ENCODE results near the gene FAM3B.

The FAM3B gene

DNA sequence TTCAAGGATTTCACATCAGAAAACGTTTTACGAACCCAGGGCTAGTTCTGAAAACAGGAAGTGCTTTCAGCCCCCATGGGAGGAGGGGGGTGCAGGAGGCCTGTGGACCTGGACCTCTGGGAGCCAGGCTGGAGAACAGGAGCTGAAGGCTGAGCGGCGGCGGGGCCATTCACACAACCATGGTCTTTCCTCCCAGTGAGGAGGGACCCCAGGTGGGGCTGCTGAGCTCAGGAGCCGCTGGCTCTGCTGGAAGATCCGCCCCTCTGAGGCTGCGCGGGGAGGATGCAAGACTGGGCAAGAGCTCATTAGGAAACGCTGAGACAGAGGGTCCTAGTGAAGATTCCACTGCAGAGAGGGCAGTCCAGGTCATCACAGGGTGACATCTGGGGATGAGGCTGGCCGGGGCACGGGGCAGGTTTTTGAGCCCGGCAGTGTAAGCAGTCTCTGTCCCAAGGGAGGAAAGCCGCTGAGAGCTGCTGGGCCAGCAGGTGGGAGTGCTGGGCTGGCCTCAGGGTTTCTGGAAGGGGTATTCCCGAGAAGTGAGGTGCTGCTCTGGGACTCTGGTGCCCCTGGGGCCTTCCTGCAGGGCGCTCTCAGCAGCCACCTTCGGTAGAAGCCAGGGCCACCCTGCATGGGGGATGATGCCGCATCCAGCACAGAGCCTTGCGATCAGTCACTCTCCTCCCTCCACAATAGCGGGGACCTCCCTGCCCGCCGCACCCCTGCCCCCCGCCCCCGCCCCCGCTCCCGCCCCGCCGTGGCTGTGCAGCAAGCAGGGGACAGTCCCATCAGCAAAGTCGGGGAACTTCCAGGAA is 52.7 kb downstream of the FAM3B start:
- DNase-seq (ENCODE audit: low read depth) = no peak

DNA sequence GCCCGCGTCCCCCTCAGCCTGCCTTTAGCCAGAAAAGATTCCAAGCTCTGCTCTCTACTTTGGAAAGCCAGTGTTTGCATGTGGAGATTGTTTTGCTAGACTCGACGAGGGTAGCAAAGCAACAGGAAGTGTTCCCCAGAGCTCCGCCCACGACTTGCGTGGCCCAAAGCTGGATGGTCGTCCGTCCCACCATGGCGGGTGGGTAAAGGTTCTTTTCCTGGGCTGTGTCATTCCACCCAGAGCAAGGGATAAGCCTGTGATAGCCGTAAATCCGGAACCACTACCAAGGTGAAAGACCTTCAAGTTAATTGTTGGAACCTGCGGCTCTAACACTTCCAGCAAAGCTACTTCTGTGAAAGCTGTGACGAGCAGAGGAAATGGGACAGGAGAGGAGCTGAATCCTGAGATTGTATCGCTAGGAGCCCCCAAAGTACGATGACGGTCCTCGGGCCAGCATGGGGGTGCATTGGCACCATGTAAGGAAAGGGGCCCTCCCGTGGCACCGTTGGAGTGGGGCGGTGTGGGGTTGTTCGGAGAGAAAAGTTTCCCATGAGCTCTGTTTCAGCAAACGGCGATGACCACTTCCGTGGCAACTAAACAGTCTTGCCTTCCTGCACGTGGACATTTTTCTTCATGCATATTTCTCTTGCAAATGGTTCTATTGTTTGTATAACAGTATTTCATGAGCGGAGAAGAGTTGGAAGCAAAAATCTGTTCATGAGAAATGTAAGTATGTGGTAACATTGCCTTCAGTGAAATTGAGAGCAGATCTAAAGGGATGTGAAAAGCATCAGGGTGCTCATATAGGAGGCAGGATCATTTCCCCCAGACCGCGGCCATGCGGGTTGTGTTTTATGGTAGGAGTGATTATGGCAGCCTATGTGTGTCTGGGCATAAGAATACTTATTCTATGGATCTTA is 53.6 kb downstream of the FAM3B start:
- DNase-seq (ENCODE audit: low read depth) = no peak

DNA sequence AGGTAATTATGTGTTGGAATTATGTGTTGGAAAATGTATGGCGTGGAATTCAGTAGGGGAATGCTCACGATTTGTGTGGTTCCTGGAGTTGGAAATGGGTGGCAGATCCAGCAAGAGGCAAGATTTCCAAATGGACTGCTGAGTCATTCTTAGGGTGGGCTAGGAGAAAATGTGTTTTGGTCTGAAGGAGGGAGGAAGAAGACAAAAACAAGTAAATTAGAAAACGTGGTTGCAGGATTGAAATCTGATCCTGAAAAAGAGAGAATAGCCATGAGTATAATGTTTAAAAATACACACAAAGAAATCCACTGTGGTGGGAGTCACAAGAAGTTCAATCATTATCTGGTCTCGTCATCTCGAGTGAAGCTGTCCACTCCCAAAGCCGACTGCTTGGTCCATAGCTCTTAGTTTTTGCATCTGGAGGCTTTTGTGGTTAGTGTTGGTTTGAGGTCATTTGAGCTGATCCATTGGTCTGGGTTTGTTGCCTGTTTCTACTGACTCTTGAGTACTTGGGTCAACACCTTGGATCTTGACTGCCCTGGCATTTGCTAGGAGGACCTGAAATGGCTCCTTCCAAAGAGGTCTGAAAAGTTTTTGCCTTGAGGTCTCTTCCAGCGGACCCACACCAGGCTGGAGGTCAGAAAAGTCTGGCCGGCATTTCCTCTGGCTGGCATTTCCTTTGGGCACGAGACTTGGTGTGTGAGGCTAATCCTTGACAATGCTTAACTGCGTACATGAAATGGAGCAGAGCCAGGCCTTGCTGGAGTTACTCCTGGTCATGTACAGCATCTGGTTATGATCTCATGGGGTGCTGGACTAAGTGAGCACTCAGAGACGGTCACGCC is 54.5 kb downstream of the FAM3B start:
- DNase-seq (ENCODE audit: low read depth) = no peak

DNA sequence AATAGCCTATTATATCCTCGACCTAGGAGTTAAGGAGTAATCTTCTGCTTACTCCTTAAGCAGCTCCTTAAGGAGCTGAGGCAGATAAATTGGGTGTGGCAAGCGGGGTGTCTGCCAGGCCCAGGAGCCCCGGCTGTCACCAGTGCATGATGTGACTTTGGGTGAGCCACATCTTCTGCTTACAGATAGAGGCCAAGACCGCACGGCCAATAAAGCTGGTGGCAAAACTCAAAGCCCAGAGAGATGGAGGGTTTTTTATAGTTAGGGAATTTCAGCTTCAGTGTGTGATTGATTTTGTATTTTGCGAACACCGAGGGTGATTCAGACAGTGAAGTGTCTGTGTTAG is 55.1 kb downstream of the FAM3B start:
- DNase-seq (ENCODE audit: low read depth) = no peak

DNA sequence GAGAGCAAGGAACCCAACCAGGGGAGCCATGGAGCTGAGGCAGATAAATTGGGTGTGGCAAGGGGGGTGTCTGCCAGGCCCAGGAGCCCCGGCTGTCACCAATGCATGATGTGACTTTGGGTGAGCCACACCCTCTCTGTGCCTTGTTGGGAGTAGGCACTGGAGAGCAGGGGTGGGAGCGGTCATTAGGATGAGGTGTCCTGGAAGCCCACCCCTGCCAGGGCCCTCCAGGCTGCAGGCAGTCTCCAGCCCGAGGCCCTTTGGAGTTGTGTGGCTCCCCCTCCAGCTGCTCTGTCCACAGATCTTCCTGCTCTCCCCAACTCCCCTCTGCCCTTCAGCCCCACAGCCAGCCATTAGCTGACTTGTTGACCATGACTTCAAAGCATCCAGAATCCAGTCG is 56.7 kb downstream of the FAM3B start:
- DNase-seq (ENCODE audit: low read depth) = no peak

DNA sequence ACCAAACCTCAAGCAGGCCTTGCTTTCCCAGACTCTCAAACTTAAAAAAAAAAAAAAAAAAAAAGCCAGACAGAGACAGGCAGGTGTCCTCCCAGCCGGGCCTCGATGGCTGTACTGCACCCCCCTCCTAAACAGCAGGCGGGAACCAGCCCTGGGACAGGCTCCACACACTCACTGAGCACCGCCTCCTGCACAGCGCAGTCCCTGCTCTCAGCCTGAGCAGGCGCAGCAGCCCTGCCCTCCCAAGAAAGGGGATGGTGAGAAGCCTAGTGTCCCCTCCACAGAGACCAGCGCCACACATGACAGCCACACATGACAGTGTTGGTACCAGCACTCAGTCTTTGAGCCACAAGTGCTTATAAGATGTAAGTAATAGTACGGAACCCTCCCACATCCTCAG is 57.2 kb downstream of the FAM3B start:
- DNase-seq (ENCODE audit: low read depth) = no peak

DNA sequence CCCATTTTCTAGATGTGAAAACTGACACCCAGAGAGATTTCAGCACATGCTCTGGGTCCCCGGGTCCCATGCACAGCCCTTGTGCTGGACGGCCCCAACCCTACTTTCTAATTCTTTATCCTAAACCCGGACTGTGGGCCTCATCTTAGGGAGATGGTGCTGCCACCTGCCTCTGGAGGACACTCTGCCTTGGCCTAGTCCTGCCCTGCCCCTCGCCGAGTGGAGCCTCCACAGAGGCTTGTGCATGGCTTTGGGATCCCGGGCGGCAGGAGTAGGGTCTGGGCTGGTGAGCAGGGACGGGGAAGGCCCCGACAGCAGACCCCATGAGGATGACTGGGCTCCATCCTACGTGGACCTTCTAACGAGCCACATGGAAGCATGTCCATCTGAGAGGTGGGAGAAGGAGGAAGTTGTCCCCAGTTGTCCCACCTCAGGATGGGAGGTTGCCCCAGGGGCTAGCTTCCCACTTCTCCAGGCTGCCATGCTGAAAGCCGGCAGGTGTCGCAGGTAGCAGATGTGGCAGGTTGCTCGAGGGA is 57.6 kb downstream of the FAM3B start:
- DNase-seq (ENCODE audit: low read depth) = no peak

DNA sequence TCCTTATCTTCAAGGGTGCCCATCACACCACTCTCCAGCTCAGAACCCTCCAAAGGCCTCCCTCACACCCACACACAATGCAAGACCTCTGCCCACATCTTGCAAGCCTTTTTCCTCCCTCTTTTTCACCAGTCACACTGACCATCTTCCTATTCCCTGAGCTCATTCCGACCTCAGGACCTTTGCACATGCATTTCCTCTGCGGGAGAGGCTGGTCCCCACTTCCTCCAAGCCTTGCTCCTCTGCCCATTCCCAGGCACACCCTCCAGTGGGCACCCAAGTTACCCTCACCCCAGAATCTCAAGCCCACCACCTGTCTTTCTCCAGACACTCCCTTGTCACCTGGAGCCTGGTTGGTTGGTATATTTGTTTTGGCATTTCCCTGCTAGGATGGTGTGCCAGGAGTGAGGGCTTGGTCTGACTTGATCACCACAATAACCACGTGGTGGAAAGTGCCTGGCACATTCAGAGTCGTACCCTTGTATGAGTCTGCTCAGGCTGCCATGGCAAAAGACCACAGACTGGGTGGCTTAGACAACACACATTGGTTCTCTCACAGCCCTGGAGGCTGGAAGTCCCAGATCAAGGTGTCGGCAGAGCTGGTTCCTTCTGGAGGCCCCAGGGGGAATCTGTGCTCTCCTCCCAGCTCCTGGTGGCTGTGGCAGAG is 58.4 kb downstream of the FAM3B start:
- DNase-seq (ENCODE audit: low read depth) = no peak

DNA sequence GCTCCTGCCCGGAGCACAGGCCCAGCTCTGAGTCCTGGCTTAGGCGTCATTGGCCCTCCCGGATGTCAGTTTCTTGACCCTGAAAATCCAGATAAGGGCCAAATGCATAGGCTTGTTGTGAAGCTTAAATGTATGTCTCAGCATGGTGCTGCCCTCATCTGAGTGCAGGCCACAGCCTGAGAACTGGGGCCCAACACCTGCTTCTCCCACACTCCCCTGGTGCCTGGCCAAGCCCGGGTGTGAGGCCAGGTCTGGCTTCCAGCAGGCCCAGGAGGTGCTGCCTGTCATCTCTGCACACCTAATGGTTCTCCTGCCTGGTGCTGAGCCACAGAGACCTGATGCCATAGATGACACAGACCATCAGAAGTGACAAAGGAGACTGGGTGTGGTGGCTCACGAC is 59.3 kb downstream of the FAM3B start:
- no peak for DNase-seq (ENCODE audit: low read depth)

DNA sequence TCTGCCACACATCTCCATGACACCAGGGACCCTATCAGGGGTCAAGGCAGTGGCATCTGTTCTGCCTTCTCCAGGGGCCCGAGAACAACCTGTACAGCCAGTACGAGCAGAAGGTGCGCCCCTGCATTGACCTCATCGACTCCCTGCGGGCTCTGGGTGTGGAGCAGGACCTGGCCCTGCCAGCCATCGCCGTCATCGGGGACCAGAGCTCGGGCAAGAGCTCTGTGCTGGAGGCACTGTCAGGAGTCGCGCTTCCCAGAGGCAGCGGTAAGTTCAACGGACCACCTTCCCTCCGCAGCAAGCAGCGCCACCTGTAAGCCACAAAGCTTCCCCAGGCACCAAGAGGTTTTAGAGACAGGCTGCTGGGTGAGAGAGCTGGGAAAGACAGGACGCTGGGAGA is 61.1 kb downstream of the FAM3B start:
- no peak for DNase-seq (ENCODE audit: low read depth)

DNA sequence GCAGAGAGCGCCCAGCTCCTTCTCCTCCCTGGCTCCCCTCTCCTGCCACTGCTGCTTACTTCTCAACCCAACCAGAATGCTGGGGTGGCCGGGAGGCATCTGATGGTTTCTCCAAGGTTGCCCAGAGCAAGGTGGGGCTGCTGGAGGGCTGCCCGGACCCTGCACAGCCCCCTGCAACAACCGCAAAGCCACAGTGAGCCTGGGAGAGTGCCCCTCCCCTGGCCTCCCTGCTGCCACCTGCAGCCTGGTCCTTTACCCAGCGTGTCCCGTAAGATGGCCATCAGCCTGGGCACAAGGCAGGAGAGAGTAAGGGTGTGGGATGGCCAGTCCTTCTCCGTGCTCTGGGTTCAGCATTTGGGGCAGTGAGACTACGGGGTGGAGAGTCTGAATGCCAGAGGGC is 62.2 kb downstream of the FAM3B start:
- no peak for DNase-seq (ENCODE audit: low read depth)

DNA sequence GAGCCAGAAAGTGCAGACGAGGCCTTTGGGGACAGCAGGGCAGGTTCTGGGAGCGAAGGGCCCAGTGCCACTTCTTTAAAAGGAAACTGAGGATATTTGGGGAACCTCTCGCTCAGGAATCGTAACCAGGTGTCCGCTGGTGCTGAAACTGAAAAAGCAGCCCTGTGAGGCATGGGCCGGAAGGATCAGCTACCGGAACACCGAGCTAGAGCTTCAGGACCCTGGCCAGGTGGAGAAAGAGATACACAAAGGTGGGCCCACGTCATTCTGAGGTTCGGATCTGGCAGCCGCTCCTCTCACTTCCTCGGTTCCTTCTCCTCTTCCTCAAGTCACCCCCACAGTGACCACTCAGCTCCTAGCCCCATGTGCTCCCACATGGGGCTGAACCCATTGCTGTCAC is 63.3 kb downstream of the FAM3B start:
- no peak for DNase-seq (ENCODE audit: low read depth)

DNA sequence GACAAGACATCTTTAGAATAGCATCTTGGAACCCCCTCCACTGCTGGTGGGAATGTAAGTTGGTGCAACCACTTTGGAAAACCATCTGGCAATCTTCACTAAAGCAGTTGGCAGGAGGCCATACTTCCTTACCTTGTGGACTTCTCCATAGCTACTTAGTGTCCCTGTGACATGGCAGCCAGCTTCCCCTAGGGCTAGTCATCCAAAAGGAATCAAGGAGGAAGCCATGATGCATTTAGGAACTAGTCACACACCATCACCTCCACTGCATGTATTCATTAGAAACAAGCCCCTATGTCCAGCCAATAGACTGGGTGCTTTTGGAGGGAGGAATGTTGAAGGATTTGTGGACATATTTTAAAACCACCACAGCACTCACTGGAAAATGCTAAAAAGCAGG is 65.1 kb downstream of the FAM3B start:
- DNase-seq (ENCODE audit: low read depth) = no peak

DNA sequence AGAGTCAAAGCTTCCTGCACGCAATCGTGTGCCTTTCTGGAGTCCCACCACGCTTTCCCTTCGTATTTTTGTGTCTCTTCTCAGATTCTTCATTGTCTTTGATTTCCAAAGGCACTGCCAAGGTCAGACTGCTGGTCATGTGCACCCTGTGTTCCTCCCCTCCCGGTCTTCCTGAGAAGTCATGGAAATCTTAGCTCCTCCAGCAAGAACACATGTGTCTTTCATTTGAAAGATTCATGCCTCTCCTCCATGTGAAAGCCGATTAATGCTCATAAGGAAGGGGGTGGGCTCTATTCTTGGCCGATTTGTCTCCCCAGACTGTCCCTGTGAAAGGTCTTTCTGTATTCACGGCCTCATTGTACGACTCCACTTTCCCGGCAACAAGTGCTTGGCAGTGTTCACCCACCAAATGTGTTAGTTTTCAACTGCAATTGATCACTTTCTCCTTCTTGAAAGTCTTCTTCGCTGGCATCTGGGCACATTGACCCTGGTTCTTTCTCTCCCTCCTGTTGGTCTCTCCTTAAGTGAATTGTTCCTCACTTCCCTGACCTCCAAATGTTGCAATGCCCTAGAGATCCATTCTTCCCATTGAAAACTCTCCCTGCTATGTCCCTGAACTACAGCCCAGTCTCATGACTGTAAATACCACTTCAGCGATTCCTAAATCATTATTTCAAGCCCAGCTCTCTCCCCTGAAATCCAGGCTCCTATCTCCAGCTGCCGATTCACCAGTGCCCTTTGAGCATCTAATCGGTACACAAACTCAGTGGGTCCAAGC is 70.6 kb downstream of the FAM3B start:
- DNase-seq (ENCODE audit: low read depth) = no peak

DNA sequence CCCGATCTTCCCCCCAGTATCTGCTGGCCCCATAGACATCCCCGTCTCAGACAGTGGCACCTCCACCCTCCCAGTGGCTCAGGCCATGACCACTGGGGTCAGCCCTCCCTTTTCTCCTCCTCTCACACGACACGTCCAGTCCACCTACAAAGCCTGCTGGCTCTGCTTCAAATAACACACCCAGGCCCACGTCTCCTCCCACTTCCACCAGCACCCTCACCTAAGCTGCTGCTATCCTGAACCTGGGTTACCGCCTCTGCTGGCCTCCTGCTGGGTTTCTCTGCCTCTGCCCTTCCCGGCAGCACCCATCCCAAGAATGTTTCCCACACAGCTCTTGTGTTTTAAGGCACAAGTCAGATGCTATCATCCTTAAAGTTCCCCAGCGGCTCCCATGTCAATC is 71.2 kb downstream of the FAM3B start:
- DNase-seq (ENCODE audit: low read depth) = no peak

DNA sequence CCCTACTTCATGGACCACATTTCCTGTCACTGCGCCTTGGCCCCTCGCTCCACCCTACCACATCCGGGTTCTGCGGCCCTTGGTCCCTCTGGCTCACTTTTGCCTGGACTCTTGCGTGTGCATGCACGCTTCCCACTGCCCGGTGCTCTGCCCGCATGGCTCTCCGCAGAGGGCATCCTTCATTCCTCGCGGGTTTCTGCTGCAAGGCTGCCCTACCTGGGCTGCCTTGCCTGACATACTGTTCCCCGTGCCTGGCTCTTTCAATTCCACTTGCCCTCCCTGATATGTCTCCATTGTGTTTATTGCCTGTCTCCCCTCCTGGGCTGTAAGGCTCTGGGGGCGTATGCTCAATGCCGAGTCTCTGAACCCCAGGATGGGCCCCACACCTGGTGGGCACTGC is 71.7 kb downstream of the FAM3B start:
- DNase-seq (ENCODE audit: low read depth) = no peak

DNA sequence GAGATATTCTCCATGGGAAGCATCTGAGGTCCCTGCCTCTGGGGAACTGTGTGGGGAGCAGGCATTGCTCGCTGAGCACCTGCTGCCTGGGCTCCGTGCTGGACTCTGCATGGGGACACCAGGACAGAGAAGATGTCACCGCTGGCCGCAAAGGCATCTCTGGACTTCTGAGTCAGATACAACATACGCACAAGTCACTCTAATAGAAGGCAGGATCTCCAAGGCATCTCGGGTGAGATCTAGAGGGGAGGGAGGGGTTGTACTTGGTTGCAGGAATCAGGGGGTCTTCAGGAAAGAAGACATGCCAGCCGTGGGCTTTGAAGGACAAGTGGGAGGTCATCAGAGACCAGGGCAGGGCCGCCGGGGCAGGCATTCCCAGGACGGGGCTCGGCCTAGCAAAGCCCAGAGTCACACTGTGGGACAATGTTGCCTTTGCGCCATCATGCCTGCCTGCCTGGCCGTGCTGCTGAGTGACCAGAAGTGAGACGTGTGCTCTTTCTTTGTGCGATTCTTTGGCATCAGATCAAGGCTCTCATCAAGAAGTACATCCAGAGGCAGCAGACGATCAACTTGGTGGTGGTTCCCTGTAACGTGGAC is 73.5 kb downstream of the FAM3B start:
- DNase-seq (ENCODE audit: low read depth) = no peak

DNA sequence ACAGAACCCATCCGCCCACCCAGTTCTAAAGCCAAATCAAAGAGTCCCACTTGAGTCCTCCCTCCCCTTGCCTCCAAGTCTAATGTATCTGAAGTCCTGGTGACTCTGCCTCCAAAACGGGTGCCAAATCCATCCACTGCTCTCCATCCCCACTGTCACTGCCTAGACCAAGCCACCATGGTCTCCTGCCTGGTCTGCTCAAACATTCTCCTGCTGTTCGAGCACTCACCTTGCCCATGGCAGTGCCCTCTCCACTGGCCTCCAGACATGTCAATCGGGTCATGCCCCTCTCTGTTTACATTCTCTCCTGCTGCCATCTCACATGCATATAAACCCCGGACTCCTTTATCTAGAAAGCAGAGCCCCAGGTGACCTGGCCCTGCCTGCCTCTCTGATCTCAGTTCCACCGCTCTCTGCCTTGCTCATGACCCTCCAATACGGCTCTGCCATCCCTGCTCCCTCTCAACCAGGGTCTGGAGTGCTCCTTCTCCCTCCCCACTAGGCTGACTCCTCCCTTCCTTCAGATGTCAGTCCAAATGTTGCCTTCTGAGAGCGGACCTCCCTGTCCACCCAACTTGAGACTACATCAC is 77.4 kb downstream of the FAM3B start:
- no peak for DNase-seq (ENCODE audit: low read depth)

DNA sequence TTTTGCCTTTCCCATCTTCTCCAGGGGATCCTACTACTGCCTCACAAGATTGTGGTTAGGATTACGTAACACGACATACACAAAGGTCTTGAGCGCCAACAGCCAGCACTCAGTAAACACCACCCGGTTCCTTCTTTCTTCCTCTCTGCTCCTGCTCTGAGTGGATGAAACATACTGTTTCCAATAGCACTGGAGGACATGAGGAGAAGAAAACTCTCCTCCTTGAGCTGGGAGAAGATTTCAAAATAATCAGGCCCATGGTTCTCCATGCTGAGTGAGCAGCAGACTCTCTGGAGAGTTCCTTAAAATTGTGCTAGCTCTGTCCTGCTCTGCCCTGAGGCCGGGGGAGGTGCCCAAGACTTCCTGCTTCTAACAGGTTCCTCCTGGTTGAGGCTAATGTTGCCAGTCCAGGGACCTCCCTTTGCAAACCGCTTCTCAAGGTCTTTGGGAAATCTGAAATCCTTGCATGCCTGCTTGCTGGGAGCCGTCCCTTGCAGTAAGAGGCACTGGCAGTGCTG is 80.0 kb downstream of the FAM3B start:
- DNase-seq (ENCODE audit: low read depth) = no peak

DNA sequence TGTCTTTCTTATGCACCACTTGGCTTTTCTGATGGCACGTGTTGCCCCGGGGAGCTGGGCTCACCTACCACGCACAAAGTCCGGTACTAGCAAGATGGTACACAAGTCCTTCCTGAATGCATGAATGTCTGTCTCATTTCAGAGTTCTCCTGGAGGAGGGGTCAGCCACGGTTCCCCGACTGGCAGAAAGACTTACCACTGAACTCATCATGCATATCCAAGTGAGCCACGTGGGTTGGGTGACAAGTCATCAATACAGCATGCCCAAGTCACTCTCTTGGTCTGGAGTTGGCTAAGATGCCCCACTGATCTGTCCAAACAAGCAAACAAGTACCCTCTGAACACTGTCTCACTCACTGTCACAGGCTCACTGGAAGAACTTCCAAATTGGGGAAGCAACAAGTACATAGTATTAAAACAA is 80.9 kb downstream of the FAM3B start:
- no peak for DNase-seq (ENCODE audit: low read depth)
